IMR-90 (cell line): ENCODE data around the gene CYP19A1. TPM values are rescaled to one million over a fixed set of nuclear protein-coding genes. Genes with fewer than 3 reads are reported as not detected.

Experiments used
- ATAC-seq: fragments of 200-7000 bp; cut with Tn5 transposase; 2 replicates; pipeline ENCODE4 v1.9.1; 2020; ENCODE audit warnings: low read depth, mild to moderate bottlenecking, moderate library complexity
- BruUV-seq: library from RNA; stranded (reverse); fragments of 400-500 nt; replicated peaks from 2 replicates; lab custom pipeline; 2021; lab: Mats Ljungman, UMichigan
- CTCF ChIA-PET: fragments of 300-600 bp; formaldehyde crosslinking; extraction: SDS; loops from one replicate; lab custom pipeline; 2021; ENCODE audit warnings: antibody characterized with exemption; lab: Yijun Ruan, JAX
- POLR2A ChIA-PET: fragments of 300-600 bp; sonication (Branson Sonifier 250); formaldehyde crosslinking; loops from one replicate; lab custom pipeline; 2022; ENCODE audit warnings: antibody characterized with exemption; ENCODE audit not compliant: unreplicated experiment; lab: Charles Lee
- DNase-seq: peaks from one replicate; pipeline ENCODE4 v3.0.0; 2013
- H2AFZ ChIP-seq: replicated peaks from 2 replicates; pipeline ENCODE3; 2013; ENCODE audit warnings: low read length, mild to moderate bottlenecking; ENCODE audit not compliant: poor library complexity
- H2AK5ac ChIP-seq: 2 replicates; pipeline ENCODE4 v1.6.1; 2013; ENCODE audit warnings: low read depth, low read length, inconsistent platforms
- H2AK9ac ChIP-seq: replicated peaks from 2 replicates; pipeline ENCODE3; 2013; ENCODE audit warnings: mild to moderate bottlenecking, low read depth, low read length, moderate library complexity; ENCODE audit not compliant: poor library complexity
- H2BK120ac ChIP-seq: 2 replicates; pipeline ENCODE4 v1.6.1; 2013; ENCODE audit warnings: low read depth, low read length, inconsistent platforms
- H2BK15ac ChIP-seq: 3 replicates; pipeline ENCODE4 v1.6.1; 2013; ENCODE audit warnings: low read depth, low read length, inconsistent platforms
- H2BK20ac ChIP-seq: 2 replicates; pipeline ENCODE4 v1.6.1; 2013; ENCODE audit warnings: low read depth, mild to moderate bottlenecking, inconsistent platforms, low read length, moderate library complexity
- H2BK5ac ChIP-seq: 2 replicates; pipeline ENCODE4 v1.6.1; 2013; ENCODE audit warnings: mild to moderate bottlenecking, low read depth, low read length, inconsistent platforms; ENCODE audit not compliant: poor library complexity, severe bottlenecking
- H3K14ac ChIP-seq: replicated peaks from 2 replicates; pipeline ENCODE4 v1.6.1; 2013; ENCODE audit warnings: low read depth, low read length, inconsistent platforms
- H3K18ac ChIP-seq: 2 replicates; pipeline ENCODE4 v1.6.1; 2013; ENCODE audit warnings: low read depth, low read length, control low read depth
- H3K23ac ChIP-seq: 2 replicates; pipeline ENCODE4 v1.6.1; 2013; ENCODE audit warnings: low read depth, low read length, inconsistent platforms
- H3K27ac ChIP-seq: 2 replicates; pipeline ENCODE4 v1.5.1; 2013; ENCODE audit warnings: mild to moderate bottlenecking, control low read depth, low read length; ENCODE audit not compliant: insufficient read depth
- H3K27me3 ChIP-seq: 2 replicates; pipeline ENCODE4 v1.6.1; 2013; ENCODE audit warnings: low read length; ENCODE audit not compliant: control insufficient read depth, insufficient read depth
- H3K36me3 ChIP-seq: 2 replicates; pipeline ENCODE4 v1.6.1; 2013; ENCODE audit warnings: low read length, mixed read lengths; ENCODE audit not compliant: control insufficient read depth, insufficient read depth
- H3K4ac ChIP-seq: 2 replicates; pipeline ENCODE4 v1.6.1; 2013; ENCODE audit warnings: low read depth, low read length, inconsistent platforms
- H3K4me1 ChIP-seq: 2 replicates; pipeline ENCODE4 v1.6.1; 2013; ENCODE audit warnings: low read length, mixed read lengths; ENCODE audit not compliant: control insufficient read depth, insufficient read depth
- H3K4me2 ChIP-seq: 2 replicates; pipeline ENCODE4 v1.6.1; 2013; ENCODE audit warnings: low read depth, mild to moderate bottlenecking, control low read depth, low read length, moderate library complexity
- H3K4me3 ChIP-seq: 2 replicates; pipeline ENCODE4 v1.5.1; 2013; ENCODE audit warnings: low read depth, mild to moderate bottlenecking, control low read depth, low read length, moderate library complexity; ENCODE audit not compliant: insufficient read depth
- H3K56ac ChIP-seq: 2 replicates; pipeline ENCODE4 v1.6.1; 2013; ENCODE audit warnings: low read length, inconsistent platforms; ENCODE audit not compliant: insufficient read depth; ENCODE audit errors: extremely low read depth
- H3K79me1 ChIP-seq, 2 experiments: 2 replicates each; pipeline ENCODE4 v1.6.1; 2013; ENCODE audit warnings: low read length in 2 of 2, inconsistent platforms in 1 of 2, low read depth in 1 of 2
- H3K9ac ChIP-seq: 2 replicates; pipeline ENCODE4 v1.6.1; 2013; ENCODE audit warnings: low read depth, low read length, control low read depth
- H3K9me1 ChIP-seq: 2 replicates; pipeline ENCODE4 v1.6.1; 2013; ENCODE audit warnings: low read length, inconsistent platforms; ENCODE audit not compliant: insufficient read depth
- H3K9me3 ChIP-seq: 2 replicates; pipeline ENCODE4 v1.6.1; 2013; ENCODE audit warnings: low read length; ENCODE audit not compliant: control insufficient read depth, insufficient read depth
- H4K20me1 ChIP-seq: 2 replicates; pipeline ENCODE4 v1.6.1; 2013; ENCODE audit warnings: low read length, inconsistent platforms; ENCODE audit not compliant: insufficient read depth
- H4K5ac ChIP-seq: 2 replicates; pipeline ENCODE4 v1.6.1; 2013; ENCODE audit warnings: mild to moderate bottlenecking, low read depth, low read length, control low read depth
- H4K8ac ChIP-seq, 2 experiments: 2 replicates each; pipeline ENCODE4 v1.6.1; 2013; ENCODE audit warnings: low read depth in 2 of 2, low read length in 2 of 2, control low read depth in 1 of 2, inconsistent platforms in 1 of 2
- H4K91ac ChIP-seq: 2 replicates; pipeline ENCODE4 v1.6.1; 2013; ENCODE audit warnings: low read depth, low read length, inconsistent platforms; ENCODE audit not compliant: insufficient read depth
- BHLHE40 ChIP-seq: fragments of 150-350 bp; IDR thresholded peaks from 2 replicates; pipeline ENCODE4 v1.6.1; 2016; ENCODE audit warnings: mild to moderate bottlenecking, low read depth, low read length
- MAZ ChIP-seq: IDR thresholded peaks from 2 replicates; pipeline ENCODE4 v1.6.1; 2012; ENCODE audit warnings: low read depth, mild to moderate bottlenecking, low read length, improper control_type of control experiment, moderate library complexity, borderline replicate concordance
- MXI1 ChIP-seq: IDR thresholded peaks from 2 replicates; pipeline ENCODE4 v1.6.1; 2012; ENCODE audit warnings: low read depth, mild to moderate bottlenecking, low read length, moderate library complexity, borderline replicate concordance
- NFE2L2 ChIP-seq: fragments of 150-350 bp; IDR thresholded peaks from 2 replicates; pipeline ENCODE4 v1.6.1; 2016; ENCODE audit warnings: low read depth, mild to moderate bottlenecking, low read length
- POLR2A ChIP-seq: IDR thresholded peaks from 2 replicates; pipeline ENCODE4 v1.6.1; 2012; ENCODE audit warnings: mild to moderate bottlenecking, low read depth, low read length
- RCOR1 ChIP-seq: IDR thresholded peaks from 2 replicates; pipeline ENCODE4 v1.6.1; 2012; ENCODE audit warnings: mild to moderate bottlenecking, low read length, improper control_type of control experiment; ENCODE audit not compliant: insufficient replicate concordance
- RFX5 ChIP-seq: IDR thresholded peaks from 2 replicates; pipeline ENCODE4 v1.8.0; 2012; ENCODE audit warnings: low read depth, mild to moderate bottlenecking, low read length, moderate library complexity
- SMC3 ChIP-seq: fragments of 150-350 bp; IDR thresholded peaks from 2 replicates; pipeline ENCODE4 v1.6.1; 2016; ENCODE audit warnings: low read depth, mild to moderate bottlenecking, antibody characterized with exemption, low read length, moderate library complexity
- WGBS, 2 experiments: methylation state at CpG; one replicate each; pipeline versions ENCODE4 v1.1.5 to v1.1.7; 2013; ENCODE audit warnings: missing lambda C conversion rate in 2 of 2; ENCODE audit not compliant: insufficient read length in 1 of 2; ENCODE audit errors: extremely low coverage in 2 of 2; 5-methylcytosine and 5-hydroxymethylcytosine counted together
- dilution Hi-C: fragments of 300-500 bp; cut with HindIII; formaldehyde crosslinking; loops from one replicate; pipeline ENCODE4 v1.14.3; 2018; ENCODE audit warnings: low sequenced_read_pairs; ENCODE audit not compliant: unreplicated experiment
- in situ Hi-C: fragments of 300-500 bp; cut with MboI; formaldehyde crosslinking; loops from 3 replicates; pipeline ENCODE4 v1.14.3; 2019; ENCODE audit warnings: low sequenced_read_pairs, inconsistent platforms, mixed read lengths
- intact Hi-C: fragments of 100-400 bp; cut with micrococcal nuclease; formaldehyde crosslinking; loops from 2 replicates; pipeline ENCODE4 v1.10.0; 2022
- polyA plus RNA-seq, 3 experiments: library from polyadenylated mRNA; depleted of rRNA; stranded (reverse); fragments of >200 nt; gene quantifications; 2 replicates each; pipeline ENCODE4 v1.2.3, GENCODE V29; 2012; ENCODE audit warnings: low replicate concordance in 1 of 3
- total RNA-seq: library from RNA; depleted of rRNA; stranded (reverse); fragments of >200 nt; gene quantifications from 2 replicates; pipeline ENCODE4 v1.2.3, GENCODE V29; 2012
- TF ChIP-seq, protein P1 (sequence below): conservative IDR thresholded peaks from 2 replicates; pipeline ENCODE4 v1.5.1; 2012; ENCODE audit warnings: mild to moderate bottlenecking, low read depth, low read length, improper control_type of control experiment
- TF ChIP-seq, protein P2 (sequence below): fragments of 150-350 bp; IDR thresholded peaks from 2 replicates; pipeline ENCODE4 v1.6.1; 2017; ENCODE audit warnings: mild to moderate bottlenecking, antibody characterized with exemption, low read length, low read depth

Gene CYP19A1
- total and polyA plus RNA-seq, 2 of the 4 experiments (the other 2 are of a cell fraction) = not detected

DNA sequence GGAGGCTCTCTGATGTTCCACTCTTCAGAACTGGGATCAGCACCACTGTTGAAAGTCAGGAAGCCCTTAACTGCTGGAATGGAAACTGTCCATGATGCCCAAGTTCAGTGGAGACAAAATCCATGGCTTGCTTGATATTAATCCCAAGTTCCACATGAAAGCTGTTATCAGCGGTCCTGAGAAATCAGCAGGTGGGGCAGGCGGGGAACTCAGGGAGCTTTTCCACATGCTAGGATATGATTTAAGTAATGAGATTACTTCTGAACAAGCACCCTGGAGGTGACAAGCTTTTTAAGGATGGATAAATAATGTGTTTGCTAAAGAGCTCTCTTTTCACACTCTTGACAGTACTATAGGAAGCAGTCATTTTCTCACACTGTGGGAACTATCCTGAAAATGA is 82.9 kb downstream of the CYP19A1 start:
- no peaks in the 10 kb centered on the region for H4K20me1 ChIP-seq
- H2AFZ ChIP-seq = no peak overlapping the region
- H2AK9ac ChIP-seq = no peak overlapping the region
- H4K5ac ChIP-seq = no peak overlapping the region
- no peak overlapping the region for H2AK5ac ChIP-seq
- dilution Hi-C loops (no loop called here), intact Hi-C loops (no loop called here), in situ Hi-C loops (no loop called here)
- H4K8ac ChIP-seq = no peak overlapping the region
- no TSS peak for BruUV-seq
- no peak overlapping the region for H4K91ac ChIP-seq
- TF ChIP-seq MXI1 (no peak), BHLHE40 (no peak), RCOR1 (no peak), MAZ (no peak), RFX5 (no peak), NFE2L2 (no peak), SMC3 (no peak), POLR2A (no peak)
- TF ChIP-seq, protein P1, sequence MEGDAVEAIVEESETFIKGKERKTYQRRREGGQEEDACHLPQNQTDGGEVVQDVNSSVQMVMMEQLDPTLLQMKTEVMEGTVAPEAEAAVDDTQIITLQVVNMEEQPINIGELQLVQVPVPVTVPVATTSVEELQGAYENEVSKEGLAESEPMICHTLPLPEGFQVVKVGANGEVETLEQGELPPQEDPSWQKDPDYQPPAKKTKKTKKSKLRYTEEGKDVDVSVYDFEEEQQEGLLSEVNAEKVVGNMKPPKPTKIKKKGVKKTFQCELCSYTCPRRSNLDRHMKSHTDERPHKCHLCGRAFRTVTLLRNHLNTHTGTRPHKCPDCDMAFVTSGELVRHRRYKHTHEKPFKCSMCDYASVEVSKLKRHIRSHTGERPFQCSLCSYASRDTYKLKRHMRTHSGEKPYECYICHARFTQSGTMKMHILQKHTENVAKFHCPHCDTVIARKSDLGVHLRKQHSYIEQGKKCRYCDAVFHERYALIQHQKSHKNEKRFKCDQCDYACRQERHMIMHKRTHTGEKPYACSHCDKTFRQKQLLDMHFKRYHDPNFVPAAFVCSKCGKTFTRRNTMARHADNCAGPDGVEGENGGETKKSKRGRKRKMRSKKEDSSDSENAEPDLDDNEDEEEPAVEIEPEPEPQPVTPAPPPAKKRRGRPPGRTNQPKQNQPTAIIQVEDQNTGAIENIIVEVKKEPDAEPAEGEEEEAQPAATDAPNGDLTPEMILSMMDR = no peak
- TF ChIP-seq, protein P2, sequence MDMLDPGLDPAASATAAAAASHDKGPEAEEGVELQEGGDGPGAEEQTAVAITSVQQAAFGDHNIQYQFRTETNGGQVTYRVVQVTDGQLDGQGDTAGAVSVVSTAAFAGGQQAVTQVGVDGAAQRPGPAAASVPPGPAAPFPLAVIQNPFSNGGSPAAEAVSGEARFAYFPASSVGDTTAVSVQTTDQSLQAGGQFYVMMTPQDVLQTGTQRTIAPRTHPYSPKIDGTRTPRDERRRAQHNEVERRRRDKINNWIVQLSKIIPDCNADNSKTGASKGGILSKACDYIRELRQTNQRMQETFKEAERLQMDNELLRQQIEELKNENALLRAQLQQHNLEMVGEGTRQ = no peak
- no peak overlapping the region for H2BK120ac ChIP-seq
- H3K36me3 ChIP-seq = no peaks in the 10 kb centered on the region
- H3K79me1 ChIP-seq = no peaks in the 10 kb centered on the region
- POLR2A ChIA-PET = no interaction called here
- no peak for ATAC-seq
- H3K9ac ChIP-seq = no peak overlapping the region
- no peak overlapping the region for H3K27ac ChIP-seq
- no peak for DNase-seq
- H3K9me3 ChIP-seq = no peaks in the 10 kb centered on the region
- no peak overlapping the region for H2BK5ac ChIP-seq
- no peak overlapping the region for H3K14ac ChIP-seq
- no peak overlapping the region for H3K23ac ChIP-seq
- H3K18ac ChIP-seq = no peak overlapping the region
- H3K9me1 ChIP-seq = no peaks in the 10 kb centered on the region
- no peak overlapping the region for H2BK20ac ChIP-seq
- CTCF ChIA-PET = no interaction called here
- H3K4me3 ChIP-seq = no peak overlapping the region
- H3K4ac ChIP-seq = no peak overlapping the region
- peaks cover 52% of the 10 kb centered on the region for H3K27me3 ChIP-seq
- H2BK15ac ChIP-seq = no peak overlapping the region
- H3K56ac ChIP-seq = no peak overlapping the region
- WGBS, 2 experiments = no CpG with 5 or more reads among the region's 2 CpGs
- H3K4me1 ChIP-seq = no peaks in the 10 kb centered on the region
- H3K4me2 ChIP-seq = no peak overlapping the region
